ENCODE data around the gene SUPT20H.

DNA sequence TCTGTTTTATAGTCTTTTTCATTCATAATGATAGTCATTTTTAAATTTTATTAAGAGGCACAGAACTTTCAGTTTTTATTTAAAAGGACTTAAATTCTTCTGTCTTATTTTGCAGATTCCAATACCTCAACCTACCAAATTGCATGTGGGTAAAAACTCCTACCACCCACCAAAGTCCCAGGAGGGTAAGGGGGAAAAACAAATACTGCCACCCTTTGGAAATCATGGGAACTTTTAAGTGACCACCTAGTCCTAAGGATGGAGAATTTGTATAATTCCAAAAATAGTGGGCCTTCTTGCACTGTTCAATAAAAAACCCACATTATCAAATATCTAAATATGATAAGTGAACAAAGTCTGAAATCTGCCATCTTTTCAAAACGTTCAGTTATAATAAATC is 9.7 kb downstream of the SUPT20H start:
- TF ChIP-seq POLR2A (IDR thresholded peaks at IDR 0.05; ENCODE audit: borderline replicate concordance, extremely low read depth, insufficient read depth, insufficient read length) (no peak), EZH2 (IDR thresholded peaks at IDR 0.05) (no peak), RAD21 (IDR thresholded peaks at IDR 0.05; ENCODE audit: low read depth) (no peak), CTCF (IDR thresholded peaks at IDR 0.05 in 2 of 3, conservative IDR thresholded peaks at IDR 0.05 in 1 of 3; ENCODE audit: borderline replicate concordance in 1 of 3, insufficient read depth in 1 of 3, low read depth in 2 of 3, low read length in 2 of 3) (peak in 2 of 3 experiments; percentile 37 to 53; a peak in 3 of 6 replicates), CBX3 (IDR thresholded peaks at IDR 0.05; ENCODE audit: low read depth) (no peak), MAX (IDR thresholded peaks at IDR 0.05) (no peak), TCF7L2 (IDR thresholded peaks at IDR 0.05; ENCODE audit: borderline replicate concordance, extremely low read depth, insufficient read depth, insufficient read length) (no peak), POLR2AphosphoS5 (IDR thresholded peaks at IDR 0.05; ENCODE audit: low read depth, low read length) (no peak), EZH2phosphoT487 (IDR thresholded peaks at IDR 0.05; ENCODE audit: borderline replicate concordance) (no peak), SRF (IDR thresholded peaks at IDR 0.05; ENCODE audit: low read depth) (no peak), YY1 (IDR thresholded peaks at IDR 0.05; ENCODE audit: extremely low read depth, insufficient replicate concordance, low read depth, low read length) (no peak)
- TF ChIP-seq, protein P1, sequence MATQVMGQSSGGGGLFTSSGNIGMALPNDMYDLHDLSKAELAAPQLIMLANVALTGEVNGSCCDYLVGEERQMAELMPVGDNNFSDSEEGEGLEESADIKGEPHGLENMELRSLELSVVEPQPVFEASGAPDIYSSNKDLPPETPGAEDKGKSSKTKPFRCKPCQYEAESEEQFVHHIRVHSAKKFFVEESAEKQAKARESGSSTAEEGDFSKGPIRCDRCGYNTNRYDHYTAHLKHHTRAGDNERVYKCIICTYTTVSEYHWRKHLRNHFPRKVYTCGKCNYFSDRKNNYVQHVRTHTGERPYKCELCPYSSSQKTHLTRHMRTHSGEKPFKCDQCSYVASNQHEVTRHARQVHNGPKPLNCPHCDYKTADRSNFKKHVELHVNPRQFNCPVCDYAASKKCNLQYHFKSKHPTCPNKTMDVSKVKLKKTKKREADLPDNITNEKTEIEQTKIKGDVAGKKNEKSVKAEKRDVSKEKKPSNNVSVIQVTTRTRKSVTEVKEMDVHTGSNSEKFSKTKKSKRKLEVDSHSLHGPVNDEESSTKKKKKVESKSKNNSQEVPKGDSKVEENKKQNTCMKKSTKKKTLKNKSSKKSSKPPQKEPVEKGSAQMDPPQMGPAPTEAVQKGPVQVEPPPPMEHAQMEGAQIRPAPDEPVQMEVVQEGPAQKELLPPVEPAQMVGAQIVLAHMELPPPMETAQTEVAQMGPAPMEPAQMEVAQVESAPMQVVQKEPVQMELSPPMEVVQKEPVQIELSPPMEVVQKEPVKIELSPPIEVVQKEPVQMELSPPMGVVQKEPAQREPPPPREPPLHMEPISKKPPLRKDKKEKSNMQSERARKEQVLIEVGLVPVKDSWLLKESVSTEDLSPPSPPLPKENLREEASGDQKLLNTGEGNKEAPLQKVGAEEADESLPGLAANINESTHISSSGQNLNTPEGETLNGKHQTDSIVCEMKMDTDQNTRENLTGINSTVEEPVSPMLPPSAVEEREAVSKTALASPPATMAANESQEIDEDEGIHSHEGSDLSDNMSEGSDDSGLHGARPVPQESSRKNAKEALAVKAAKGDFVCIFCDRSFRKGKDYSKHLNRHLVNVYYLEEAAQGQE (IDR thresholded peaks at IDR 0.05; ENCODE audit: low read depth) = no peak
- TF ChIP-seq, protein P2, sequence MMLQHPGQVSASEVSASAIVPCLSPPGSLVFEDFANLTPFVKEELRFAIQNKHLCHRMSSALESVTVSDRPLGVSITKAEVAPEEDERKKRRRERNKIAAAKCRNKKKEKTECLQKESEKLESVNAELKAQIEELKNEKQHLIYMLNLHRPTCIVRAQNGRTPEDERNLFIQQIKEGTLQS (IDR thresholded peaks at IDR 0.05) = no peak
